ENCODE data around the gene EMID1.

The EMID1 gene

DNA sequence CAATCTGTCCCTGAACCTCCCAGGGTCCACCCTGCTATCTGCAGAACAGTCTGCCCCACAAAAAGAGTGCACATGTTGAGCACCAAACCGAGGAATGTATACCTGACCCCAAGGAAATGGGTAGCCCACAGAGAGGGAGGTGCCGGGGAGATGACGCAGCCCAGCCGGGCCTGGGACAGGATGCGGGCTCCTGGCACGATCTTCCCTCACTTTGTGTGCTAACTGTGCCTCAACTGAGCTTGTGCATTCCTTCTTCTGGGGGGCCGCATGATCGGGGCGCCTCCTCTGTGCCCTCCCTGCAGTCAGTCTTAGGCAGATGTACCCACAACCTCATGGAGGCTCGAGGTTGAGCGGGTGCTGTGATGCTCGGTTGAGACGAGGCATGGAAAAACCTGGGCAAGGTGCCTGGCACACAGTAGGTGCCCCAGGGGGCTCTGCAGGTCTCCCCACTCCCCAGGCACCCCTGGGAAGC is 103.1 kb downstream of the EMID1 start:
- DNase-seq (ENCODE audit: extremely low spot score): no peak
- CTCF ChIA-PET: no interaction called here
- POLR2A ChIA-PET: no interaction called here
- TF ChIP-seq TARDBP (IDR thresholded peaks at IDR 0.05) (no peak), FOXA1 (IDR thresholded peaks at IDR 0.05) (no peak), ELF4 (IDR thresholded peaks at IDR 0.05) (no peak), FOXM1 (IDR thresholded peaks at IDR 0.05; ENCODE audit: borderline replicate concordance) (no peak), BHLHE40 (IDR thresholded peaks at IDR 0.05; ENCODE audit: borderline replicate concordance) (no peak), NFRKB (IDR thresholded peaks at IDR 0.05) (no peak), ZNF384 (IDR thresholded peaks at IDR 0.05) (no peak), SUZ12 (IDR thresholded peaks at IDR 0.05) (no peak), HDGF (IDR thresholded peaks at IDR 0.05; ENCODE audit: borderline replicate concordance) (no peak), PKNOX1 (IDR thresholded peaks at IDR 0.05) (no peak), SP1 (IDR thresholded peaks at IDR 0.05) (no peak), CTBP1 (IDR thresholded peaks at IDR 0.05; ENCODE audit: borderline replicate concordance) (no peak), LEF1 (IDR thresholded peaks at IDR 0.05; ENCODE audit: borderline replicate concordance) (no peak), L3MBTL2 (conservative IDR thresholded peaks at IDR 0.05) (no peak)

Measured in HEK293T (cell line).